Measurements from ENCODE around the gene PGBD4.

PGBD4 gene

DNA sequence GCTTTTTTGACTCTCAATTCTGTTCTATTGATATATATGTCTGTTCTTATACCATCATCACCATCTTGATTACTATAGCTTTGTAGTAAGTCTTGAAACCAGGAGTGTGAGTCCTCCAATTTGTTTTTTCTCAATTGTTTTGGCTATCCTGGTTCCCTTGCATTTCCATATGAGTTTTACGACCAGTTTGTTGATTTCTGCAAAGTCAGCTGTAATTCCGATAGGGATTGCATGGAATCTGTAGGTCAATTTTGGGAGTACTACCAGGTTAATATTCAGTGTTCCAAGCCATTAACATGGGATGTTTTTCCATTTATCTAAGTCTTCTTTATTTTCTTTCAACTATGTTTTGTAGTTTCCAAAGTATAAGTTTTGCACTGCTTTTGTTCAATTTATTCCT is 27.0 kb downstream of the PGBD4 start:
- Histone ChIP-seq H3K36me3 (ENCODE audit: control insufficient read depth, insufficient read depth, low read length) (no peaks in the 10 kb centered on the region), H3K4me3 (ENCODE audit: insufficient read depth, low read depth, low read length) (no peak overlapping the region), H3K27ac (ENCODE audit: insufficient read depth, low read depth, low read length, poor library complexity, severe bottlenecking) (no peak overlapping the region), H3K4me1 (ENCODE audit: control insufficient read depth, insufficient read depth, low read length) (no peaks in the 10 kb centered on the region), H3K9me3 (ENCODE audit: control insufficient read depth, low read length) (no peaks in the 10 kb centered on the region), H3K27me3 (ENCODE audit: control insufficient read depth, insufficient read depth, low read length, poor library complexity, severe bottlenecking) (no peaks in the 10 kb centered on the region)
- 47 to 50% methylated on average over 2 of the region's 2 CpGs for WGBS, 2 experiments

DNA sequence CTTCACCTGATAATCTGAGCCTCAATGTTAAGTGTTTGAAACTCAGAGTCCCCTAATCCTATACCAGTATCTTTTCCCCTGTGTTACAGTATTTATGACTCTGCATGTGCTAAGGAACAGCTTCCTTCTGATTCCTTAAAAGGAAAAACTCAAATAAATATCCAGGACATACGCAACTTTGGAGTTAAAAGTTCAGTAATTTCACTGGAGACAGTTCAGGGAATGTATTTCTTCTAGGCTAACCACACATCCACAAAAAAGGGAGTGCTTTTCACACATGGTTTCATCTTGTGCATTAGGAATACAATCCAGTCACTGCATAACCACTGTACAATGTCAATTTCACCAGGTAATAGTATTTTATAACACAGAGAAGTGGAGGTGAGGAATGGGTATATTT is 31.0 kb downstream of the PGBD4 start:
- WGBS, 2 experiments: 94 to 100% methylated on average over 1 of the region's 1 CpG
- H3K4me1 ChIP-seq (ENCODE audit: control insufficient read depth, insufficient read depth, low read length): no peaks in the 10 kb centered on the region
- H3K4me3 ChIP-seq (ENCODE audit: insufficient read depth, low read depth, low read length): no peak overlapping the region
- no peaks in the 10 kb centered on the region for H3K9me3 ChIP-seq (ENCODE audit: control insufficient read depth, low read length)
- H3K27ac ChIP-seq (ENCODE audit: insufficient read depth, low read depth, low read length, poor library complexity, severe bottlenecking): no peak overlapping the region
- H3K27me3 ChIP-seq (ENCODE audit: control insufficient read depth, insufficient read depth, low read length, poor library complexity, severe bottlenecking): no peaks in the 10 kb centered on the region
- H3K36me3 ChIP-seq (ENCODE audit: control insufficient read depth, insufficient read depth, low read length): no peaks in the 10 kb centered on the region

DNA sequence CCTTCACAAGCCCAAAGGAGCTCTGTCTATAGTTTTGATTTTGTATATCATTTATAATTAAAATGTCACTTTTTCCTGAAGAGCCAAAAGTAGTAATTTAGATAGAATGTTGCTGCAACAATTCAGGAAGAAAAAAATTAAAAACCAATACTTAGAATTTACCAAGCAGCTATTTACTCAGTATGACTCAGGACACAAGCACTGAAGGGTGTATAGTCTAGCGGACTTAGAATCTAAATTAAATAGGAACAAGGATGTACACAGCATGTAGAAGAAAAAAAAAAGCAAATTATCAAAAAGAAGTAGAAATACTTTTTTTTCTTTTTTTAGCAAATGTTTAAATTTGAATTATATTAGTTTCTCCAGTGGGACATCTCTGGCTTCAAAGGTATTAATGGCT is 31.6 kb downstream of the PGBD4 start:
- WGBS, 2 experiments: 100% methylated on average over 1 of the region's 1 CpG; no CpG with 5 or more reads in 1 of the 2 experiments
- H3K4me1 ChIP-seq (ENCODE audit: control insufficient read depth, insufficient read depth, low read length): no peaks in the 10 kb centered on the region
- no peaks in the 10 kb centered on the region for H3K9me3 ChIP-seq (ENCODE audit: control insufficient read depth, low read length)
- H3K4me3 ChIP-seq (ENCODE audit: insufficient read depth, low read depth, low read length): no peak overlapping the region
- H3K27ac ChIP-seq (ENCODE audit: insufficient read depth, low read depth, low read length, poor library complexity, severe bottlenecking): no peak overlapping the region
- no peaks in the 10 kb centered on the region for H3K27me3 ChIP-seq (ENCODE audit: control insufficient read depth, insufficient read depth, low read length, poor library complexity, severe bottlenecking)
- no peaks in the 10 kb centered on the region for H3K36me3 ChIP-seq (ENCODE audit: control insufficient read depth, insufficient read depth, low read length)

DNA sequence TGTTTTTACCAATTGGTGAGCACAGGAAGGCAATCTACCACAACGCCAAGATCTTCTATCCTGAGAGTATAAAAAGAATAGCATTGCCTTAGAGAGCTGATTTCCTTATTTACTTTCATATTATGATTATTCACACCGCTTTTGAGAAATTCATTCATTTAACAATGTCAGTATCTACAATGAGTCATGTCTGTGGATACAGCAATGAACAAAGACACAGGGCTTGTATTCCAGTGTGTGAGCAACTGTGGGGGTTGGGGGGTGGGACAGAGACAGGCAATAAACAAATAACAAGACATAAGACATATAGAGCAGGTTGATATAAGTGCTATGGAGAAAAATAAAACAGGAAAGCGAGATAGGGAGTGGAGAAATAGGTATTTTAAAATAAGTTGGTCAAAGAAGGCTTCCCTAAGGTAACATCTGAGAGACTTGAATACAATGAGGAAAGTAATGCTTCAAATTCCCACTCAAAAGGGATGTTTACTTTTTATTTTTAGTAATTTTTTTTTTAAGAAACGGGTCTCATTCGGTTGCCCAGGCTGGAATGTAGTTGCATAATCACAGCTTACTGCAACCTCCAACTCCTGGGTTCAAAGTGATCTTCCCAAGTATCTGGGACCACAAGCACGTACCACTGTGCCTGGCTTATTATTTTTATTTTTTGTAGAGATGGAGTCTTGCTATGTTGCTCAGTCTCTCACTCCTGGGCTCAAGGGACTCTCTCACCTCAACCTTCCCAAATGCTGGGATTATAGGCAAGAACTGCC is 45.7 kb downstream of the PGBD4 start:
- Histone ChIP-seq H3K36me3 (ENCODE audit: control insufficient read depth, insufficient read depth, low read length) (peaks cover 23% of the 10 kb centered on the region), H3K27ac (ENCODE audit: insufficient read depth, low read depth, low read length, poor library complexity, severe bottlenecking) (no peak overlapping the region), H3K4me1 (ENCODE audit: control insufficient read depth, insufficient read depth, low read length) (no peaks in the 10 kb centered on the region), H3K9me3 (ENCODE audit: control insufficient read depth, low read length) (no peaks in the 10 kb centered on the region), H3K27me3 (ENCODE audit: control insufficient read depth, insufficient read depth, low read length, poor library complexity, severe bottlenecking) (no peaks in the 10 kb centered on the region), H3K4me3 (ENCODE audit: insufficient read depth, low read depth, low read length) (no peak overlapping the region)
- 75 to 76% methylated on average over 5 of the region's 6 CpGs for WGBS, 2 experiments

DNA sequence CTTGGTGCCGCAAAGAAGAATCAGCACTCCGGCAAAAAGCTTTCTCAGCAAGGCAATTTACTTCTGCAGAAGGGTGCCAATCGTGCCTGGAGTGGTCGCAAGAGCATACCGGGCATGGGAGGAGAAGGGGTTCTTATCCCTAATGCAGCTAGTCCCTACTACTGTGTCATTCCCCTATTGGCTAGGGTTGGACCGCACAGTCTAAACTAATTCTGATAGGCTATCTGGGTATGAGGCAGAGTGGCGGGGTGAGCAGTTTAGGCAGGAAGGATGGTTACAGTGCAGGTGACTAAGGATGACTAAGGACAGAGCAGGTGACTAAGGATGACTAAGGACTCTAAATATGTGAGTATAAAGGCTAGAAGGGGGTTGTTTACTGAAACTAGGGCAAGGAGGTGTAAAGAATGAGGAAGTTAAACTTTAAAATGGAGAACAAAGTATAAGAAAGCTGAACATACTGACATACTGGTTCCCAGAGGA is 52.9 kb downstream of the PGBD4 start:
- H3K4me1 ChIP-seq (ENCODE audit: control insufficient read depth, insufficient read depth, low read length): no peaks in the 10 kb centered on the region
- no peak overlapping the region for H3K4me3 ChIP-seq (ENCODE audit: insufficient read depth, low read depth, low read length)
- H3K27me3 ChIP-seq (ENCODE audit: control insufficient read depth, insufficient read depth, low read length, poor library complexity, severe bottlenecking): no peaks in the 10 kb centered on the region
- H3K27ac ChIP-seq (ENCODE audit: insufficient read depth, low read depth, low read length, poor library complexity, severe bottlenecking): no peak overlapping the region
- H3K9me3 ChIP-seq (ENCODE audit: control insufficient read depth, low read length): no peaks in the 10 kb centered on the region
- WGBS, 2 experiments: 95 to 97% methylated on average over 7 of the region's 7 CpGs
- peaks cover 55% of the 10 kb centered on the region for H3K36me3 ChIP-seq (ENCODE audit: control insufficient read depth, insufficient read depth, low read length)

DNA sequence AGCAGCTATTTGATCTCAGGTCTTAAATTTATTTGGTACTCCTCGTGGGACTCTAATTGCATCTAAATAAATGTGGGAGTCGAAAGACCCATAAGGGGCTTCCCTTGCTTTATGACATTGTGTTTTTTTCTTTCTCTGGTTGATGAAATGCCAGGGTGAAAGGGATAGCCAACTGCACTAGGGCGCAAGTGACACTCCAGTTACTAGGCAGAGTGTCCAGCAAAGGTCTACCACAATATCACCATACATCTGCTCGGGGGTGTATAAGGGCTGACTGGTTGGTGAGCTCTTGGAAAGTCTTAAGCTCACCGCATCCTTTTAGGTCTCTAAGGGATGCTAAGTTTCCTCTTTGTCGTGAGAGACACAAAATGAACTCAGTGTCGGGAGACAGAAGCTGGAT is 54.0 kb downstream of the PGBD4 start:
- Histone ChIP-seq H3K27me3 (ENCODE audit: control insufficient read depth, insufficient read depth, low read length, poor library complexity, severe bottlenecking) (no peaks in the 10 kb centered on the region), H3K27ac (ENCODE audit: insufficient read depth, low read depth, low read length, poor library complexity, severe bottlenecking) (no peak overlapping the region), H3K4me3 (ENCODE audit: insufficient read depth, low read depth, low read length) (no peak overlapping the region), H3K9me3 (ENCODE audit: control insufficient read depth, low read length) (no peaks in the 10 kb centered on the region), H3K4me1 (ENCODE audit: control insufficient read depth, insufficient read depth, low read length) (no peaks in the 10 kb centered on the region), H3K36me3 (ENCODE audit: control insufficient read depth, insufficient read depth, low read length) (peaks cover 54% of the 10 kb centered on the region)
- WGBS, 2 experiments: 97 to 98% methylated on average over 7 of the region's 7 CpGs
